Astrocyte of the cerebellum (primary cell): ENCODE results near the gene NFASC.

Experiments
- DNase-seq: peaks from one replicate; pipeline ENCODE4 v3.0.0-alpha.2; 2011; ENCODE audit warnings: low read depth
- H3K4me3 ChIP-seq: 2 replicates; pipeline ENCODE4 v1.5.1; 2011; ENCODE audit warnings: mild to moderate bottlenecking, low read depth, low read length, moderate library complexity
- CTCF ChIP-seq: IDR thresholded peaks from 2 replicates; pipeline ENCODE4 v1.5.1; 2012; ENCODE audit warnings: low read length, low read depth, moderate library complexity, mild to moderate bottlenecking; ENCODE audit errors: missing control alignments
- in situ Hi-C: cut with HindIII; loops from 2 replicates; pipeline ENCODE4 v1.10.0; 2017; ENCODE audit warnings: low sequenced_read_pairs

NFASC gene

GRCh38 chr1:205014783-205015182, 144.1 kb downstream of the NFASC start:
- in situ Hi-C loops = loop anchor here (5.0 kb wide), 1 partner anchor 43 kb away; no protein-coding TSS in a partner anchor
- TF ChIP-seq CTCF = no peak
- DNase-seq = no peak
- no peak overlapping the region for H3K4me3 ChIP-seq

GRCh38 chr1:205015241-205015640, 144.6 kb downstream of the NFASC start:
- no peak for DNase-seq
- H3K4me3 ChIP-seq = no peak overlapping the region
- no peak for TF ChIP-seq CTCF
- in situ Hi-C loops = no loop called here

- in situ Hi-C loops = no loop called here
Measured at GRCh38 chr1:205016075-205016474, 145.4 kb downstream of the NFASC start.

GRCh38 chr1:205016584-205016983, 145.9 kb downstream of the NFASC start:
- in situ Hi-C loops = no loop called here

More at GRCh38 chr1:205016075-205016474, 145.4 kb downstream of the NFASC start:
- no peak for TF ChIP-seq CTCF
- DNase-seq = no peak
- H3K4me3 ChIP-seq = no peak overlapping the region

GRCh38 chr1:205017001-205017400, 146.3 kb downstream of the NFASC start:
- TF ChIP-seq CTCF = no peak

More at GRCh38 chr1:205016584-205016983, 145.9 kb downstream of the NFASC start:
- TF ChIP-seq CTCF = no peak
- DNase-seq = no peak
- H3K4me3 ChIP-seq = no peak overlapping the region

GRCh38 chr1:205017766-205018165, 147.1 kb downstream of the NFASC start:
- no peak for DNase-seq
- H3K4me3 ChIP-seq = no peak overlapping the region
- in situ Hi-C loops = no loop called here
- no peak for TF ChIP-seq CTCF

More at GRCh38 chr1:205017001-205017400, 146.3 kb downstream of the NFASC start:
- DNase-seq = no peak
- in situ Hi-C loops = no loop called here
- no peak overlapping the region for H3K4me3 ChIP-seq

GRCh38 chr1:205018381-205018780, 147.7 kb downstream of the NFASC start:
- H3K4me3 ChIP-seq = no peak overlapping the region
- TF ChIP-seq CTCF = no peak
- in situ Hi-C loops = no loop called here
- DNase-seq = no peak
